Subcutaneous abdominal adipose tissue (tissue), 5 donors: Measurements from ENCODE around the gene CAPN9.
"Not testable (repeated sequence)": the region's sequence is repeated elsewhere in the genome, so short reads cannot be mapped to it uniquely, and the experiment has no call there.

Experiments used
- H3K27ac ChIP-seq: one replicate; pipeline ENCODE4 v1.7.0; 2013; ENCODE audit warnings: low read depth, mild to moderate bottlenecking, inconsistent platforms, low read length, moderate library complexity
- H3K27me3 ChIP-seq, 5 donors: one replicate each; pipeline ENCODE4 v1.7.0; 2013; ENCODE audit warnings: low read length in 5 of 5, inconsistent platforms in 1 of 5; ENCODE audit not compliant: control insufficient read depth in 5 of 5, insufficient read depth in 4 of 5
- H3K36me3 ChIP-seq, 5 donors: one replicate each; pipeline ENCODE4 v1.7.0; 2013; ENCODE audit warnings: low read length in 5 of 5; ENCODE audit not compliant: control insufficient read depth in 5 of 5, insufficient read depth in 5 of 5
- H3K4me1 ChIP-seq, 5 donors: one replicate each; pipeline ENCODE4 v1.7.0; 2013; ENCODE audit warnings: low read length in 5 of 5, mild to moderate bottlenecking in 3 of 5, moderate library complexity in 1 of 5; ENCODE audit not compliant: control insufficient read depth in 5 of 5, insufficient read depth in 5 of 5
- H3K4me3 ChIP-seq, 5 donors: one replicate each; pipeline ENCODE4 v1.7.0; 2013; ENCODE audit warnings: low read length in 5 of 5, low read depth in 1 of 5
- H3K9ac ChIP-seq, 5 donors: one replicate each; pipeline ENCODE4 v1.7.0; 2013; ENCODE audit warnings: low read length in 5 of 5, mild to moderate bottlenecking in 4 of 5, moderate library complexity in 3 of 5
- H3K9me3 ChIP-seq, 5 donors: one replicate each; pipeline ENCODE4 v1.7.0; 2013; ENCODE audit warnings: low read length in 5 of 5; ENCODE audit not compliant: control insufficient read depth in 5 of 5
- donor health status: healthy.
- donor health status: healthy.
- donor health status: healthy.
- donor health status: healthy.
- donor health status: healthy.

The CAPN9 gene

GRCh38 chr1:230767859-230768612 lies 20.8 kb downstream of the CAPN9 start:
- not testable (repeated sequence) for H3K4me3 ChIP-seq, H3K9ac ChIP-seq, H3K36me3 ChIP-seq, H3K27ac ChIP-seq, H3K27me3 ChIP-seq, H3K9me3 ChIP-seq, H3K4me1 ChIP-seq

- H3K9me3 ChIP-seq = peaks cover 0 to 7% (median 0%) of the 10 kb centered on the region in 5 donors
- H3K9ac ChIP-seq = no peak overlapping the region
- H3K4me1 ChIP-seq = peaks cover 0 to 9% (median 0%) of the 10 kb centered on the region in 5 donors
- H3K27ac ChIP-seq = no peak overlapping the region
- H3K27me3 ChIP-seq = no peaks in the 10 kb centered on the region
- H3K36me3 ChIP-seq = no peaks in the 10 kb centered on the region
- H3K4me3 ChIP-seq = no peak overlapping the region
These were observed 21.8 kb downstream of the CAPN9 start for GRCh38 chr1:230768903-230769570.

GRCh38 chr1:230770317-230770716 lies 23.1 kb downstream of the CAPN9 start:
- no peak overlapping the region for H3K27ac ChIP-seq
- no peak overlapping the region for H3K9ac ChIP-seq
- H3K27me3 ChIP-seq = no peaks in the 10 kb centered on the region
- H3K36me3 ChIP-seq = no peaks in the 10 kb centered on the region
- peaks cover 0 to 9% (median 0%) of the 10 kb centered on the region in 5 donors for H3K4me1 ChIP-seq
- no peak overlapping the region for H3K4me3 ChIP-seq
- peaks cover 0 to 7% (median 0%) of the 10 kb centered on the region in 5 donors for H3K9me3 ChIP-seq

- Histone ChIP-seq H3K36me3 (no peaks in the 10 kb centered on the region), H3K4me1 (peaks cover 0 to 9% (median 0%) of the 10 kb centered on the region in 5 donors), H3K27ac (no peak overlapping the region), H3K27me3 (peaks cover 0 to 2% (median 0%) of the 10 kb centered on the region in 5 donors), H3K9me3 (peaks cover 0 to 7% (median 0%) of the 10 kb centered on the region in 5 donors), H3K9ac (no peak overlapping the region), H3K4me3 (no peak overlapping the region)
These were observed 24.7 kb downstream of the CAPN9 start for GRCh38 chr1:230771773-230772354.

- Histone ChIP-seq H3K27ac (no peak overlapping the region), H3K4me3 (no peak overlapping the region), H3K27me3 (peaks cover 0 to 3% (median 0%) of the 10 kb centered on the region in 5 donors), H3K36me3 (no peaks in the 10 kb centered on the region), H3K9ac (no peak overlapping the region), H3K4me1 (peaks cover 0 to 9% (median 0%) of the 10 kb centered on the region in 5 donors), H3K9me3 (peaks cover 0 to 7% (median 0%) of the 10 kb centered on the region in 5 donors)
These were observed 25.5 kb downstream of the CAPN9 start for GRCh38 chr1:230772457-230773395.

- H3K9ac ChIP-seq = no peak overlapping the region
- no peak overlapping the region for H3K4me3 ChIP-seq
- no peak overlapping the region for H3K27ac ChIP-seq
These were observed 26.3 kb downstream of the CAPN9 start for GRCh38 chr1:230773396-230774033.

GRCh38 chr1:230778916-230779590 lies 31.9 kb downstream of the CAPN9 start:
- H3K9me3 ChIP-seq = no peaks in the 10 kb centered on the region
- no peak overlapping the region for H3K27ac ChIP-seq
- H3K4me3 ChIP-seq = no peak overlapping the region
- H3K9ac ChIP-seq = no peak overlapping the region
- no peaks in the 10 kb centered on the region for H3K4me1 ChIP-seq
- H3K36me3 ChIP-seq = no peaks in the 10 kb centered on the region
- H3K27me3 ChIP-seq = peaks cover 0 to 16% (median 7%) of the 10 kb centered on the region in 5 donors

More at GRCh38 chr1:230773396-230774033, 26.3 kb downstream of the CAPN9 start:
- Histone ChIP-seq H3K27me3 (peaks cover 0 to 7% (median 0%) of the 10 kb centered on the region in 5 donors), H3K9me3 (peaks cover 0 to 7% (median 0%) of the 10 kb centered on the region in 5 donors), H3K36me3 (no peaks in the 10 kb centered on the region), H3K4me1 (peaks cover 0 to 9% (median 0%) of the 10 kb centered on the region in 5 donors)

- Histone ChIP-seq H3K9ac (no peak overlapping the region), H3K4me3 (no peak overlapping the region), H3K27me3 (peaks cover 0 to 16% (median 7%) of the 10 kb centered on the region in 5 donors), H3K36me3 (no peaks in the 10 kb centered on the region), H3K4me1 (no peaks in the 10 kb centered on the region), H3K9me3 (no peaks in the 10 kb centered on the region), H3K27ac (no peak overlapping the region)
These were observed 33.9 kb downstream of the CAPN9 start for GRCh38 chr1:230781131-230781530.

GRCh38 chr1:230781594-230781993 lies 34.4 kb downstream of the CAPN9 start:
- Histone ChIP-seq H3K27ac (no peak overlapping the region), H3K36me3 (no peaks in the 10 kb centered on the region), H3K27me3 (peaks cover 0 to 16% (median 7%) of the 10 kb centered on the region in 5 donors), H3K4me1 (no peaks in the 10 kb centered on the region), H3K4me3 (no peak overlapping the region), H3K9ac (no peak overlapping the region), H3K9me3 (no peaks in the 10 kb centered on the region)
